ENCODE data around the gene KMT2D. TPM values are rescaled to one million over a fixed set of nuclear protein-coding genes. Genes with fewer than 3 reads are reported as not detected.

Gene KMT2D
- total RNA-seq (2014; rRNA removed), result 22.6 and 26.9 TPM in 2 replicates
- 20.3 TPM for polyA plus RNA-seq (2012)

- peak; percentile 93 for DNase-seq (ENCODE audit: low read depth)
Observed at GRCh38 chr12:49060237-49061156, at the start of gene KMT2D. Gene KMT2D (minus strand): TSS chr12:49060794. CDS start chr12:49055324, 5,470 bp downstream.

- DNase-seq (ENCODE audit: low read depth), result no peak
Observed at GRCh38 chr12:49109641-49110463, 49.3 kb upstream of the KMT2D start.

- DNase-seq (ENCODE audit: low read depth), result no peak
Observed at GRCh38 chr12:49108958-49109404, 48.4 kb upstream of the KMT2D start.

GRCh38 chr12:49105504-49106084 lies 45.0 kb upstream of the KMT2D start:
- no peak for DNase-seq (ENCODE audit: low read depth)

GRCh38 chr12:49104822-49105221 lies 44.2 kb upstream of the KMT2D start:
- DNase-seq (ENCODE audit: low read depth), result no peak

GRCh38 chr12:49100380-49100779 lies 39.8 kb upstream of the KMT2D start:
- no peak for DNase-seq (ENCODE audit: low read depth)

GRCh38 chr12:49098703-49099102 lies 38.1 kb upstream of the KMT2D start:
- DNase-seq (ENCODE audit: low read depth), result no peak

GRCh38 chr12:49098035-49098451 lies 37.4 kb upstream of the KMT2D start:
- no peak for DNase-seq (ENCODE audit: low read depth)

- DNase-seq (ENCODE audit: low read depth), result no peak
Observed at GRCh38 chr12:49097381-49097780, 36.8 kb upstream of the KMT2D start.

GRCh38 chr12:49094975-49095365 lies 34.4 kb upstream of the KMT2D start:
- no peak for DNase-seq (ENCODE audit: low read depth)

- DNase-seq (ENCODE audit: low read depth), result no peak
Observed at GRCh38 chr12:49094160-49094974, 33.8 kb upstream of the KMT2D start, which contains the start of gene DHH. Gene DHH (minus strand): TSS chr12:49094801. CDS start chr12:49094512, 289 bp downstream.

GRCh38 chr12:49093792-49094159 lies 33.2 kb upstream of the KMT2D start:
- DNase-seq (ENCODE audit: low read depth), result no peak

- no peak for DNase-seq (ENCODE audit: low read depth)
Observed at GRCh38 chr12:49092816-49093406, 32.3 kb upstream of the KMT2D start.

- DNase-seq (ENCODE audit: low read depth), result no peak
Observed at GRCh38 chr12:49092086-49092815, 31.7 kb upstream of the KMT2D start.

- no peak for DNase-seq (ENCODE audit: low read depth)
Observed at GRCh38 chr12:49091836-49092085, 31.2 kb upstream of the KMT2D start.

GRCh38 chr12:49091056-49091835 lies 30.7 kb upstream of the KMT2D start:
- no peak for DNase-seq (ENCODE audit: low read depth)

GRCh38 chr12:49089821-49090773 lies 29.5 kb upstream of the KMT2D start:
- DNase-seq (ENCODE audit: low read depth), result no peak

- DNase-seq (ENCODE audit: low read depth), result no peak
Observed at GRCh38 chr12:49088932-49089330, 28.3 kb upstream of the KMT2D start.
